ENCODE data around the gene MBD3L3.
"Not testable (repeated sequence)": the region's sequence is repeated elsewhere in the genome, so short reads cannot be mapped to it uniquely, and the experiment has no call there.

The MBD3L3 gene

GRCh38 chr19:7063339-7063738 lies 4.9 kb upstream of the MBD3L3 start:
- no peak for DNase-seq (ENCODE audit: low read depth)

DNA sequence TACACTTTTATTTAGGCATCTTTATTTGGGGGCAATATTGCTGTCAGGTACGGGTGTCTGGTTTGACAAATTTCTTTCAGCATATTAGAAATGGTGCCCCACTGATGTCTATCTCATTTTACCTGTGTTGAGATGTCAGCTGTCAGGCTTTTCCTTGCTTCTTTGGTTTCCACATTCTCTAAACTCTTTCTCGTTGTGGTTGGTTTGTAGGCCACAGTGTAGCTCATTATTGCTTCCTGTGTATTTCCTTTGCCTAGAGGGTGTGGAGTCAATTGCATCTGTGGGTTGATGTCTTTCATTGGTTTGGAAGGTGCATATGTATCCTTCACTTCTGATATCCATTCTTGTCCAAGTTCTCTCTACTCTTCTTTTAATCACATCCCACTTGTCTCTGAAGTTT lies 1.5 kb upstream of the MBD3L3 start:
- DNase-seq (ENCODE audit: low read depth), result not testable (repeated sequence)

GRCh38 chr19:7056371-7056770 lies 2.1 kb downstream of the MBD3L3 start:
- DNase-seq (ENCODE audit: low read depth), result not testable (repeated sequence)

DNA sequence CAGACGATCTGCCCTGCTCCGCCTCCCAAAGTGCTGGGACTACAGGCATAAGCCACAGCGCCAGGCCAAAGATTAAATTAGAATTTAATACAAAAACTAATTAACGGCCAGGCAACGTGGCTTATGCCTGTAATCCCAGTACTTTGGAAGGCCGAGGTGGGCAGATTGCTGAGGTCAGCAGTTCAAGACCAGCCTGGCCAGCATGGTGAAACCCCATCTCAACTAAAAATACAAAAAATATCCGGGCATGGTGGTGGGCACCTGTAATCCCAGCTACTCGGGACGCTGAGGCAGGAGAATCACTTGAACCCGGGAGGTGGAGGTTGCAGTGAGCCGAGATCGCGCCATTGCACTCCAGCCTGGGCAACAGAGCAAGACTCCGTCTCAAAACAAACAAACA lies 2.8 kb downstream of the MBD3L3 start:
- not testable (repeated sequence) for DNase-seq (ENCODE audit: low read depth)

DNA sequence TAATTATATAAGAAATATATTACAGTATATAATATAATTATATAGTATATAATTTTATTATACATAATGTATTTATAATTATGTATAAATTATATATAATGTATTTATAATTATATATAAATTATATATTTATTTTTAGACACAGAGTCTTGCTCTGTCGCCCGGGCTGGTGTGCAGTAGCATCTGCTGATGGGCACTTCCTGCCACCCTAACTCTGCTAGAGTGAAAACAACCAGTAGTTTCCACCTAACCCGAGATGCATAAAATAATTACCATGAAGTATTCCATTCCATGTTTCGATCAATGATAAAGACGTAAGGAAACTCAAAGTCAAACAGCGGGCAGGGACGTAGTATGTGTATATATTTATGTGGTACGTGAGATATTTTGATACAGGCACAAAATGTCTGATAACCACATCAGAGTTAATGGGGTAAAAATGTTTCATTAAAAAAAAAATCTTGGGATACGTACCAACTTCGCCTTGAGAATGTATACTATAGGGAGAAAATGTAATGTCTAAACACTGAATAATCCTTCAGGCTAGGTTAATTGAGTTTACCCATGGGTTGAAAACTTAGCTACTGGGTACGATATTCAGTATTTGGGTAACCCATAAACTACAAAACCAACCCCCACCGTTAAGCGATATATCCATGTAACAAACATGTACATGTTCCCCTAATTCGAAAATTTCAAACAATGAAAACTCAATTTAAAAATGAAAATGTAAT lies 3.7 kb downstream of the MBD3L3 start:
- not testable (repeated sequence) for DNase-seq (ENCODE audit: low read depth)

DNA sequence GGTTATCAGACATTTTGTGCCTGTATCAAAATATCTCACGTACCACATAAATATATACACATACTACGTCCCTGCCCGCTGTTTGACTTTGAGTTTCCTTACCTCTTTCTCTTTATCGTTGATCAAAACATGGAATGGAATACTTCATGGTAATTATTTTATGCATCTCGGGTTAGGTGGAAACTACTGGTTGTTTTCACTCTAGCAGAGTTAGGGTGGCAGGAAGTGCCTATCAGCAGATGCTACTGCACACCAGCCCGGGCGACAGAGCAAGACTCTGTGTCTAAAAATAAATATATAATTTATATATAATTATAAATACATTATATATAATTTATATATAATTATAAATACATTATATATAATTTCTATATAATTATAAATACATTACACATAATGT lies 5.6 kb downstream of the MBD3L3 start:
- not testable (repeated sequence) for DNase-seq (ENCODE audit: low read depth)

DNA sequence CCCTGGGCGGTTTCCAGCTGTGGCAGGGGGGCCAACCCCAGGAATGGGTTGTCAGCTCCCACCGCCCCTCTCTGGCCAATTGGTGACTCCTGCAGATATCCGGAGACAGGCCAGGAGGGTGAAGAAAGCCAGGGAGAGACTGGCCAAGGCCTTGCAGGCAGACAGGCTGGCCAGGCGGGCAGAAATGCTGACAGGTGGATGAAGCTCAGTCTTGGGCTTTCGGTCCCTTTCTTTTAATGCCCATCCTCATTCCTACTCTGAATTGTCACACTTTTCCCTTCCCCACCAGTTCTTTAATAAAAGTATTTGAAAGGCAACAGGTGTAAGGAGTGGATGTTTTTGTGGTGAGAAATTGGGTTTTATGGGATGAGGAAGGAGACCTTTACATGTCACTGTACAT lies 7.1 kb downstream of the MBD3L3 start:
- DNase-seq (ENCODE audit: low read depth), result not testable (repeated sequence)

GRCh38 chr19:7049021-7049420 lies 9.5 kb downstream of the MBD3L3 start, which contains the start of gene MBD3L2:
TSS of gene MBD3L2 (plus strand) at chr19:7049321. CDS start at chr19:7049374, 53 bp downstream.
- not testable (repeated sequence) for DNase-seq (ENCODE audit: low read depth)

DNA sequence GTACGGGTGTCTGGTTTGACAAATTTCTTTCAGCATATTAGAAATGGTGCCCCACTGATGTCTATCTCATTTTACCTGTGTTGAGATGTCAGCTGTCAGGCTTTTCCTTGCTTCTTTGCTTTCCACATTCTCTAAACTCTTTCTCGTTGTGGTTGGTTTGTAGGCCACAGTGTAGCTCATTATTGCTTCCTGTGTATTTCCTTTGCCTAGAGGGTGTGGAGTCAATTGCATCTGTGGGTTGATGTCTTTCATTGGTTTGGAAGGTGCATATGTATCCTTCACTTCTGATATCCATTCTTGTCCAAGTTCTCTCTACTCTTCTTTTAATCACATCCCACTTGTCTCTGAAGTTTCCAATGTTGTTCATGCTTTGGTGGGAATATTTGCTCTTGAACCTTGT lies 16.9 kb downstream of the MBD3L3 start:
- DNase-seq (ENCODE audit: low read depth), result not testable (repeated sequence)

GRCh38 chr19:7040079-7040478 lies 18.4 kb downstream of the MBD3L3 start, which contains the start of gene MBD3L4:
TSS of gene MBD3L4 (minus strand) at chr19:7040179. CDS start at chr19:7040144, 35 bp downstream.
- DNase-seq (ENCODE audit: low read depth), result not testable (repeated sequence)

- DNase-seq (ENCODE audit: low read depth), result not testable (repeated sequence)
Observed at GRCh38 chr19:7030278-7030677, 28.2 kb downstream of the MBD3L3 start, which contains the start of gene MBD3L5. TSS of gene MBD3L5 (plus strand) at chr19:7030578. CDS start at chr19:7030612, 34 bp downstream.

DNA sequence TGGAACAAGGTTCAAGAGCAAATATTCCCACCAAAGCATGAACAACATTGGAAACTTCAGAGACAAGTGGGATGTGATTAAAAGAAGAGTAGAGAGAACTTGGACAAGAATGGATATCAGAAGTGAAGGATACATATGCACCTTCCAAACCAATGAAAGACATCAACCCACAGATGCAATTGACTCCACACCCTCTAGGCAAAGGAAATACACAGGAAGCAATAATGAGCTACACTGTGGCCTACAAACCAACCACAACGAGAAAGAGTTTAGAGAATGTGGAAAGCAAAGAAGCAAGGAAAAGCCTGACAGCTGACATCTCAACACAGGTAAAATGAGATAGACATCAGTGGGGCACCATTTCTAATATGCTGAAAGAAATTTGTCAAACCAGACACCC lies 29.7 kb downstream of the MBD3L3 start:
- not testable (repeated sequence) for DNase-seq (ENCODE audit: low read depth)

- DNase-seq (ENCODE audit: low read depth), result not testable (repeated sequence)
Observed at GRCh38 chr19:7021331-7021730, 37.1 kb downstream of the MBD3L3 start, which contains the start of gene MBD3L2B. TSS of gene MBD3L2B (minus strand) at chr19:7021431. CDS start at chr19:7021397, 34 bp downstream.

- no peak for DNase-seq (ENCODE audit: low read depth)
Observed at GRCh38 chr19:7018828-7019227, 39.6 kb downstream of the MBD3L3 start.

DNA sequence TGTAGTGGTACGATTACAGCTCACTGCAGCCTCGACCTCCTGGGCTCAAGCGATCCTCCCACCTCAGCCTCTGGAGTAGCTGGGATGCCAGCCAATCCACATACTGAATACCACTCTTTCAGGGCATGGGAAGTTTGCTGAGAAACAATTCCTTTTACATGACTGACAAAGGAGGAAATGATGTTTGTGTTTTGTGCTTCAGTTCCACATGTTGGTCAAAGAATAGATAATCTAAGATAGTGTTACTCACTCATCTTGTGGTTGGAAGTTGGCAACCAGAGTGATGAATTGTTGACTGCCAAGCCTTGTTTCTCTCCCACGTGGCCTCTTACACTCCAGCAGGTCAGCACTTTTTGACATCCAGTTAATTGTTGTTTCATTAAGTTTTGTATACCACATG lies 44.8 kb downstream of the MBD3L3 start:
- DNase-seq (ENCODE audit: low read depth), result no peak

DNA sequence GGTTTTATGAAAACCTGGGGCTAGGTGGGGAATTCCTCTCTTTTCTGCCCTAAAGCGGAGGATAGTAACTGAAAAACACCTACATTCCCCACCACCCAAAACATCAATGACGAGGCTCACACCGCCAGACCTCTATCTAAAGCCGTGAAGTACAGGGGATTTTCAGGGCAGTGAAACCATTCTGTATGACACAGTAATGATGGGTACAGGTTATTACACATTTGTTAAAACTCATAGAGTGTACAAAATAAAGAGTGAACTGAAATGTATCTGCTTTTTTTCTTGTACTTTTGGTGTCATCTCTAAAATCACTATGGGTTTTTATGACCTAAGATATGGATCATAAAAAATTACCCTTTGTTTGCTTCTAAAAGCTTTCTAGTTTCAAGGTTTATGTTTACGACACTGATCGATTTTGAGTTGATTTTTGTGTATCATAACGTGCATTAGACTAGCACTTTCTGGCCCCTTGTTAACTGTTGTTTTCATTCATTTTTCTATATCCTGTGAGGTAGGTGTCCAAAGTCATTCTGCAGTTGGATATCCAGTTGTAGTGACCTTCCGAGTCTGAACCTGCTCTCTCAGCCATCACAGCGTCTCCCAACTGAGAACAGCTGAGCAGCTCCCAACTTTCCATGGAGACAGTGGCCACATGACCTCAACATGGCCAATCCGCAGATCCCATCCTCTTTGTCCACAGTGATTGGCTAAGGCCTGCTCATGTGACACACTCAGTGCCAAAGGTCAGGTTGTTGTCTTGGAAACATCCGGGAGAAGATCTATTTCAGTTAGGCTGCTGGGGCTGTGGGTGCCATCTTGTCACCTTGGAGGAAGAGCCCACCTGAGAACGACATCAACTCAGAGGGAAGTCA lies 47.5 kb downstream of the MBD3L3 start:
- DNase-seq (ENCODE audit: low read depth), result no peak

GRCh38 chr19:7007859-7008258 lies 50.6 kb downstream of the MBD3L3 start:
- no peak for DNase-seq (ENCODE audit: low read depth)
